Stimulated activated CD4-positive, alpha-beta T cell treated with anti-CD3 and anti-CD28 coated beads, Interleukin-1b, Interleukin-23, amount 100 ng/mL, for 48 hours (primary cell): Measurements from ENCODE around the gene ALG1L2.
"Not testable (repeated sequence)": the region's sequence is repeated elsewhere in the genome, so short reads cannot be mapped to it uniquely, and the experiment has no call there.

Experiments
- DNase-seq: peaks from one replicate; pipeline ENCODE4 v3.0.0-alpha.2; 2020

ALG1L2 gene

DNA sequence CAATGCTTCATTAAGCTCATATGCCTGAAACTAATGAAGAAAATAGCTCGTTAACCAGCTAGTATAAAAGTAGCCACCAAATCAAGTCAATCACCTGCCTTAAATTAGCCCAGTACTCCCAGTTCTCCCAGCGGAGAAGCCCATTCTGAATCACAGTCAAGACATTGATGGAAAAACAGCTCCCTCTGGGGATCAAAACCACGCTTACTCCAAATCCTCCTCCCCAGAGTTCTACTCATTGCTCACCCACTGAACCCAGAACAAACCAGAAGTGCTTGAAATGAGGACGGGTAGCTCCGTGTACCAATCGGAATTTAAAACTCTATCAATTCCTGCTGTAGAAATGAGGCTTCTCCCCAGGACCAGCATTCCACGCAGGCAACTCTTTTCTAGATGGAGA is 54.7 kb downstream of the ALG1L2 start:
- DNase-seq: not testable (repeated sequence)

- DNase-seq: not testable (repeated sequence)
These were observed 56.1 kb downstream of the ALG1L2 start for GRCh38 chr3:130137685-130138084.

- DNase-seq: not testable (repeated sequence)
These were observed 57.4 kb downstream of the ALG1L2 start for GRCh38 chr3:130138992-130139391.

DNA sequence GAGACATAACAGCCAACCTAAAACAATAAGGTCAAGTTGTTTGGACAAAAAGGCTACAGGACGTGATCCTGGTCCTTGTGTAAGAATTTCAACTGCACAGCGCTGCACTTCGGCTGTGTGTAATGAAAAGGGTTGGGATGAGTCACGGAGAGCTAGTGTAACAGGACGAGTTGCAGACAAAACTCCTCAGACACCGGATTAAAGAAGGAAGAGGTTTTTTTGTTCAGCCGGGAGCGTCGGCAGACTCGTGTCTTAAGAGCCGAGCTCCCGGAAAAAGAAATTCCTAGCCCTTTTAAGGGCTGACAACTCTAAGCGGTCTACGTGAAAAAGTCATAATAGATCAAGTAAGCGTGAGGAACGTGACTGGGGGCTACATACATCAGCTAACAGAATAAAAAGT is 59.1 kb downstream of the ALG1L2 start:
- DNase-seq: not testable (repeated sequence)

DNA sequence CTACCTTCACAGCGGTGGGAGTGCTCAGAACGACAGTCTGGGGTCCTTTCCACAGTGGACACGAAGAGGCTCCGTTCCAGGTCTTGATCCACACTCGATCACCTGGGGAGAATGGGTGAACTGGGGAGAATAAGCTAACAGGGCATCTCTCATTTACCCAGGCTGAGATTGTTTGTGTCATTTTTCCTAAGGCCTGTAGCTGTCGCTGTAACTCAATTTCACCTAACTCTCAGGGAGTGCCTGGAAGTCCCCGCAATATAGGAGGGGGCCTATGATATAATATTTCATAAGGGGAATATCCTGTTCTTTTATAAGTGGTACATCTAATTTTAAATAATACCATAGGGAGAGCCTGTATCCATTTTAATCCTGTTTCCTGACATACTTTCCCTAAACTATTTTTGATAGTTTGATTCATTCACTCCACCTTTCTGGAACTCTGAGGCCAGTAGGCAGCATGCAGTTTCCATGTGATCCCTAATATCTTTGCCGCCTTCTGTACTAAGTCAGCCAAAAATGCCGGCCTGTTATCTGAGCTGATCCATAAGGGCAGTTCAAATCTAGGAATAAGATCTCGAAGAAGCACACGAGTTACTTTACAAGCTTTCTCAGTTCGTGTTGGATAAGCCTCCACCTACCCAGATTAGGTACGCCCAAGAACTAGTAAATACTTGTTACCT is 62.2 kb downstream of the ALG1L2 start:
- not testable (repeated sequence) for DNase-seq

- not testable (repeated sequence) for DNase-seq
These were observed 62.7 kb downstream of the ALG1L2 start for GRCh38 chr3:130144328-130144650.

DNA sequence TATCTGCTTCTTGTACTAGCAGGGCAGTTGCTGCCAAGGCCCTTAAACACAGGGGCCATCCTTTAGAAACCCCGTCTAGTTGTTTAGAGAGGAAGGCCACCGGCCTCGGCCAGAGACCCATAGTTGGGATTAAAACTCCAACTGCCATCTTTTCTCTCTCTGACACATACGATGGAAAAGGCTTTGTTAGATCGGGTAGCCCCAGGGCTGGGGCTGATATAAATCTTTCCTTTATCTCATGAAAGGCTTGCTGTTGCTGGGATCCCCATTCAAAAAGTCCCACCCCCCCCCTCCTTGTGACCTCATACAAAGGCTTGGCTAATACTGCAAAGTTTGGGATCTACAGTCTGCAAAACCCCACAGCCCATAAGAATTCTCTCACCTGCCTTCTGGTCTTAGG is 63.8 kb downstream of the ALG1L2 start:
- DNase-seq: not testable (repeated sequence)

DNA sequence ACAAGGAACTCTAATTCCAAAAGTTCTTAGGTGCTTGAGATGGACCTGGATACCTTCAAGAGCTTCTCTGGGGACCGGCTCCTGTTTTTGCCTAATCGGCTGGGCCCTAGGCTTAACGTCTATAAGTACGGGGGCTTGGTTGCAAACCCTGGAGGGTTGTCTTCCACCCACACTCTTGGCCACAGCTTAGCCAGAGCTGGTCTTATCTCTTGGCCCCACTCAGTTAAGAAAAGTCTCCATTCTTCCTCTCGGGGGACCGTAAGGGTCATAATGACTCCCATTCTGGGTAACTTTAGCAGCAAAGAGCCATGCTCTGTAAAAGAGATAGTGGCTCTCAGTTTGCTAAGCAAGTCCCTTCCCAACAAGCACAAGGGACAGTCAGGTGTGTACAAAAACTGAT is 64.8 kb downstream of the ALG1L2 start:
- not testable (repeated sequence) for DNase-seq
